Central memory CD4-positive, alpha-beta T cell (primary cell): ENCODE results near the gene NUP98.
"Not testable (repeated sequence)": the region's sequence is repeated elsewhere in the genome, so short reads cannot be mapped to it uniquely, and the experiment has no call there.

Experiments
- DNase-seq: peaks from one replicate; pipeline ENCODE4 v3.0.0; 2022

Gene NUP98

GRCh38 chr11:3825473-3826154, 28.3 kb upstream of the NUP98 start:
- DNase-seq: no peak

- peak; percentile 71 for DNase-seq
These were observed 27.5 kb upstream of the NUP98 start for GRCh38 chr11:3824714-3825472.

- no peak for DNase-seq
These were observed 26.6 kb upstream of the NUP98 start for GRCh38 chr11:3823762-3824506.

GRCh38 chr11:3823303-3823702, 25.9 kb upstream of the NUP98 start:
- DNase-seq: no peak

- DNase-seq: no peak
These were observed 25.0 kb upstream of the NUP98 start for GRCh38 chr11:3822312-3822711.

- no peak for DNase-seq
These were observed 23.6 kb upstream of the NUP98 start for GRCh38 chr11:3820971-3821370.

- DNase-seq: no peak
These were observed 19.9 kb upstream of the NUP98 start for GRCh38 chr11:3817181-3817800.

- DNase-seq: no peak
These were observed 19.3 kb upstream of the NUP98 start for GRCh38 chr11:3816673-3817072.

- no peak for DNase-seq
These were observed 18.5 kb upstream of the NUP98 start for GRCh38 chr11:3815845-3816244.

- not testable (repeated sequence) for DNase-seq
These were observed 17.5 kb upstream of the NUP98 start for GRCh38 chr11:3814832-3815231.

GRCh38 chr11:3810951-3811350, 13.6 kb upstream of the NUP98 start:
- DNase-seq: no peak

GRCh38 chr11:3810446-3810845, 13.1 kb upstream of the NUP98 start:
- DNase-seq: no peak

GRCh38 chr11:3809624-3809928, 12.2 kb upstream of the NUP98 start:
- DNase-seq: no peak

- DNase-seq: peak; percentile 59
These were observed 11.7 kb upstream of the NUP98 start for GRCh38 chr11:3808861-3809623.

- peak; percentile 44 for DNase-seq
These were observed 10.8 kb upstream of the NUP98 start, which contains the start of gene PGAP2 for GRCh38 chr11:3807909-3808860. Gene PGAP2 (plus strand): TSS chr11:3808560. CDS start chr11:3811260, 2,700 bp downstream.

GRCh38 chr11:3803726-3804495, 6.6 kb upstream of the NUP98 start:
- DNase-seq: no peak

- no peak for DNase-seq
These were observed 4.8 kb upstream of the NUP98 start for GRCh38 chr11:3802011-3802790.

GRCh38 chr11:3799873-3800272, 2.5 kb upstream of the NUP98 start:
- DNase-seq: no peak

GRCh38 chr11:3799143-3799542, 1.8 kb upstream of the NUP98 start:
- DNase-seq: no peak
